Cerebellar cortex (tissue), 1 donor: ENCODE results near the gene NPTX1.
A peak's percentile ranks its signal among the peaks of the same experiment; 100 is the strongest.
"Not testable (repeated sequence)": the region's sequence is repeated elsewhere in the genome, so short reads cannot be mapped to it uniquely, and the experiment has no call there.

ENCODE experiments used
- DNase-seq: peaks from one replicate; pipeline ENCODE4 v3.0.0-alpha.2; 2015; ENCODE audit warnings: low spot score

Gene NPTX1, protein sequence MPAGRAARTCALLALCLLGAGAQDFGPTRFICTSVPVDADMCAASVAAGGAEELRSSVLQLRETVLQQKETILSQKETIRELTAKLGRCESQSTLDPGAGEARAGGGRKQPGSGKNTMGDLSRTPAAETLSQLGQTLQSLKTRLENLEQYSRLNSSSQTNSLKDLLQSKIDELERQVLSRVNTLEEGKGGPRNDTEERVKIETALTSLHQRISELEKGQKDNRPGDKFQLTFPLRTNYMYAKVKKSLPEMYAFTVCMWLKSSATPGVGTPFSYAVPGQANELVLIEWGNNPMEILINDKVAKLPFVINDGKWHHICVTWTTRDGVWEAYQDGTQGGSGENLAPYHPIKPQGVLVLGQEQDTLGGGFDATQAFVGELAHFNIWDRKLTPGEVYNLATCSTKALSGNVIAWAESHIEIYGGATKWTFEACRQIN

DNA sequence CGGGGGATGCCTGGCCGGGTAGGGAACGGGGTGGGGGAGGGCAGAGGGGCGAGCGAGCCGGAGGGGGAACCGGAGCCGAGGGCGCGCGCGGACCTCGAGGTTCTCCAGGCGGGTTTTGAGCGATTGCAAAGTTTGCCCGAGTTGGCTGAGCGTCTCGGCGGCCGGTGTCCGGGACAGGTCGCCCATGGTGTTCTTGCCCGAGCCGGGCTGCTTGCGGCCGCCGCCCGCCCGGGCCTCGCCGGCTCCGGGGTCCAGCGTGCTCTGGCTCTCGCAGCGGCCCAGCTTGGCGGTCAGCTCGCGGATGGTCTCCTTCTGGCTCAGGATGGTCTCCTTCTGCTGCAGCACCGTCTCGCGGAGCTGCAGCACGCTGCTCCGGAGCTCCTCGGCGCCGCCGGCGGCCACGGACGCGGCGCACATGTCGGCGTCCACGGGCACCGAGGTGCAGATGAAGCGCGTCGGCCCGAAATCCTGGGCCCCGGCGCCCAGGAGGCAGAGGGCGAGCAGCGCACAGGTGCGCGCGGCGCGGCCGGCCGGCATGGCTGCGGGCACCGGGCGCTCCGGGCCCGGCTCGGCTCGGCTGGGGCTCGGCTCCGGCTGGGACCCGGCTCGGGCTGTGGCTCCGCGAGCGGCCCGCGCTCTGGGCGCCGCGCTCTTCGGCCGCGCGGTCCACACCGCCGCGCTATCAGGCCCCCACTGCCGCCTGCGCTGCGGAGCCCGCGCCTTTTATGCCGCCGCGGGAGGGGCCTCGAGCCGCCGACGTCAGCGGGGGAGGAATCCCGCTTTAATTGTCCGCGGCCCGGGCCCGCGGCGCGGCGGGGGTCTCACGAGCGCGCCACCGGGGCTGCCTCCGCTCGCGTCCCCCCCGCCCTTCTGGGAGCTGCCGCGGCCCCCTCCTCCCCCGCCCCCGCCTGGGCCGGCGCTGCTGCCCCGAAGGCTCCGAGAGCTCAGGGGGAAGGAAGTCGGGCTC is at the start of gene NPTX1:
NPTX1 (minus strand) TSS at position 698 of the 967 bp plus-strand sequence; CDS start at position 537, 161 bp downstream.
- peak; percentile 61 for DNase-seq

DNA sequence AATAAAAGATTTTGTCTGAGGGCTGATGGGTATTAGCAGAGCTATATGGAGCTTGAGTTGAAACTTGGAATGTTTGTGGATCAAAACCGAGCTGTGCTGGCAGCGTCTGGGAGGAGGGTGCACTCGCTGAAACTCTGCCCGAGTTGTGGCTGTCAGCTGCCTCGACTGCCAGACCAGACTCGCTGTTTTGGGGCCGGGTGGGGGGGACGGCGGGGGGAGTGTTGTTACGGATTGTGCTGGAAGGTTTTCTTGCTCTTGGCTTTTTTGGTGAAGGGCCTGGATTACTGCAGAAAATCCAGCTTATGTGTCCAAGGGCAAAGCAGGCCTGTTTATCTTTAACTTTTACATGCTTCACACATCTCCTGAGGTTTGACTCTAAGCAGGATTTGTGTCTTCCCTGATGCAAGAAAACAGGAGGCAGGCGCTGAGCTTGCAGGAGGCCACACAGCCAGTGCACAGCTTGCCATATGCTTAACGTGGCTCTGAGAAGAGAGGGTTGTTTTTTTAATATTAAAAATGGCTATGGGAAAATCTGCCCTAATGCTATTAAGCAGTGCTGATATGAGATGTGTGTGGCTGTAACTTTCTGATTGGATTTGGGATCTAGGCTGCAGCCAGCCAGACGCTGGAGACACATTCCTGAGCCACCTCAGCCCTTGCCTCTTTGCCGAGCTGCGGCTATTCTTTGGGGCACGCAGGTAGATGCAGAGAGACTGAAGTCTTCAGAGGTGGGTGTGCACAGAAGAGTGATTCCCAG is 47.7 kb upstream of the NPTX1 start:
- DNase-seq = peak; percentile 37

- no peak for DNase-seq
Measured at GRCh38 chr17:80523054-80523744, 46.8 kb upstream of the NPTX1 start.

DNA sequence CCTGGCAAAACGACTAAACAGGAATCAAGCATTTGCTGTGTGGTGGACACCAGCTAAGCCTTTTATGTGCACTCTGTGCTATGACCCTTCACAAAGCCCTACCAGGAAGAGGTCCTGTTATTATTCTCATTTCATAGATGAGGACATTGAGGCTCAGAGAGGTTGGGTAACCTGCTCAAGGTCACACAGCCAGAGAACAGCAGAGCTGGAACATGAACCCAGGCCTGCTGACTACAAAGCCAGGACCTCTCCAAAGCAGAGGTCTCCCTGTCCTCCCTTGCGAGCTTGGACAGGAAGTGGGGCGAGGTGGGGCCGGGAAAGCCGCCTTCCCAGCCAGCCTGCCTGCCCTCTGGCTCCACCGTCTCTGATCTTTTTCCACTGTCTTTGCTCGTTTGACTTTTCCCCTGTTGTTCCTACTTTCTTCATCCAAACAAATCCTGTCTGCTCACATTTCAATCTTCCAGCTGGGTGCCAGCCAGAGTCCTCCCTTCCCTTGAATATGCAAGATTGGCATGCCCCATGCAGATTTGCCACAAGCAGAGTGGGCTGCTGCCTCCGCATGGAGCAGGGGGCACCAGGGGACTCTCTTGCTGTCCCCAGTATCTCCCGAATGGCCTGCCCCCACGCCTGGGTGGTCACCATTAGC is 44.5 kb upstream of the NPTX1 start:
- DNase-seq = no peak

DNA sequence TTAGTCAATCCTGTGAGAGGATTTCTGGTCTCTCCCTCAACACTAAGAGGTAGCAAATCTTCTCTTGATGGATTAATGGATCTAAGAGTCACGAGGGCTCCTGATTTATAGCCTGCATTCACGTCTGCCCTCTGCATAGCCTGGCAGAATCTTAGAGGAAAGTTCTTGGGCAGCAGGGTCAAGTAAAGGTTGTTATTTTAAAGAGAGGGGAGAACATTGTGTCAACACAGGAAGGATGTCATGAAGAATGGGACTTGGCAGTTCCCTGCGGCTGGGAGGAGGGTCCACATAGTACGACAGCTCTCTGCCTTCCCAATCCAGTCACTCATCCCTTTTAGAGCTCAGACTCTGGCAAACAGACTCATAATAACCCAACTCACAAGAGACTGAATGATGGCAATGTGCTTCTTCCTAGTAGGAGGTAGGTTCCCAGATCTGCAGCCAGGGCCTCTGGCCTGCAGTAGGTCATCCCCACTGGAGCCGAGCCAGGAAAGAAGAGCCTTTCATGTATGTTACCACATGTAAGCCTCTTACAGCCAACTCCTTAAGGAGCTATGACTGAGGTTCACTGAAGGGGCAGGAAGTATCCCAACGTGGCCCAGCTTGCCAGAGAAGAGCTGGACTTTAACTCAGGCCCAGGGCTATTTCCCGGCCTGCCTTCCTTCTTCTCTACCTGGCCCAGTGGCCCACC is 42.8 kb upstream of the NPTX1 start:
- no peak for DNase-seq

- no peak for DNase-seq
Measured at GRCh38 chr17:80518392-80518791, 42.0 kb upstream of the NPTX1 start.

DNA sequence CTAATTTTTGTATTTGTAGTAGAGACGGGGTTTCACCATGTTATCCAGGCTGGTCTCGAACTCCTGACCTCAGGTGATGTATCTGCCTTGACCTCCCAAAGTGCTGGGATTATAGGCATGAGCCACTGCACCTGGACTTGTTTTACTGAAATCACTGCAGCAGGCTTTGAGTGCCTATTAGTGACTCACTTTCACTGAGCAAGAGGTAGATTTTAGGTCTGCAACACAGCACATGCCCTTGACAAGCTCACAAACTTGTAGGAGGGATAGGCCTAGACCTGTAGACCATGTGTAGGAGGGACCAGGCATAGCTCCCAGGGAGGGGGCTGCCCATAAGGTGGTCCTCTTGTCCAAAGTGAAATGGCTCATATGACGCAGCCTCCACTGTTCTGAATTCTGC is 41.2 kb upstream of the NPTX1 start:
- no peak for DNase-seq

DNA sequence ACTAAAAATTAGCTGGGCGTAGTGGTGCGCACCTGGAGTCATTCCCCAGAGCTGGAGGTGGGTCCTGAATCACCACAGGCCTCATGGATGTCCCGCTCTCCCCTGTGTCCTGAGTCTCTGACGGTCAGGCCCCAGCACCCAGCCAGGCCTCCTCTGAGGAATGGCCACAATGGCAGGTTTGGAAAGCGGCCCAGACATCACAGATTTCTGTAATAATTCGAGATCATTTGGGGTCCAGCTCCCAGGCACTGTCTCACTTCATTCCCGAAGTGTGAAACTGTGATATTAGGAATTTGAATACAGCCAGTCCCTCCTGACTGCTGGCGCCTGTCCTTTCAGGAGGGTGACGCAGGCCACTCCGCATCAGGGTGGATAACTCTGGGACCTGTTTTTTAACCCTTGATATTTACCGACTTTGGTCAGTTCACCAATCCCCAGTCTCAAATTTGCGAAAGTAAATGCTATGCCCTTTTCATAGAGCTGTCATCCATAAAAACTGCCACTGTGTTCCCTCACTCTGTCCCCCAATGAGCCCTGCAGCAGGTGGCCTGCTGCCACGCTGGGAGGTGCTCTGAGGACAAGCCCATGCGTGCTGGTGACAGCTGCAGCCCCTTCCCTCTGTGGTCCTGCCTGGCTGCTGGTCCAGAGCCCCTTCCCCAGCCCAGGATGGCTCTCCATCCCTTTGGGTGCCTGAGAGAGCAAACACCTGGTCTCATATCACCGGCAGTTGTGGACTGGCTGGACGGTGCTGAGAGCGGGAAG is 39.9 kb upstream of the NPTX1 start:
- DNase-seq = no peak

DNA sequence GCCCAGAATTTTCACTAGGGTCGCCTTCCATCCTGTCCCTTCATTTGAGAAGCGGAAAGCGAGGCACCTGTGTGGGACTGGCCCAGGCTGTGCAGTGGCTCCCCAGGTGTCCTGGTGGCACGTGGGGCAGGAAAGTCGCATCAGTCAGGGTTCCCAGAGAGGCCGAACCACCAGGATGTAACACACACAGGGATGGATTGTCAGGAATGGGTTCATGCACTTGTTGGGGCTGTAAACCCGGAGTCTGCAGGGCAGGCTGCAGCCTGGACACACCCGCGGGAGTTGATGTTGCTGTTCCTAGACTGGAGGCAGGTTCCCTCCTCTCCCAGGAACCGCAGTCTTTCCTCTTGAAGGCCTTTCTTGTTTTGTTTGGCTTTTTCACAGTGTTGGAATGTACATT is 37.5 kb upstream of the NPTX1 start:
- DNase-seq = no peak

DNA sequence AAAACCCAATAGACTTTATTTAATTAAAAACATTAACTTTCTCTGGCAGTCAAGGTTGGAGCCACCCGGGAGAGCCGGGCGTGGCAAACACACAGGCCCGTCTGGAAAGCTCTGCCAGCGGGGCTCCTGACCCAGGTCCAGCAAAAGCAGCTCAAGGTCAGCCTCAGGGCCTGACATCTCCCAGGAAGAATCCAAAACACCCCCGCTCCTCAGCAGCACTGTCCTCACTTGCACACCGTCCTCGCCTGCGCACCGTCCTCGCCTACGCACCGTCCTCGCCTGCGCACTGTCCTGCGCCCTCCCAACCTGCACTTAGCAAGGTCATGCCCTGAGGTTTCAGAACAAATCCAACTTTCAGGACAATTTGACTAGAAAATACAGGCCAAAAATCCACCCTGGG is 36.8 kb upstream of the NPTX1 start:
- no peak for DNase-seq

- DNase-seq = no peak
Measured at GRCh38 chr17:80512233-80512632, 35.8 kb upstream of the NPTX1 start.

- DNase-seq = no peak
Measured at GRCh38 chr17:80511222-80512180, 35.1 kb upstream of the NPTX1 start.

DNA sequence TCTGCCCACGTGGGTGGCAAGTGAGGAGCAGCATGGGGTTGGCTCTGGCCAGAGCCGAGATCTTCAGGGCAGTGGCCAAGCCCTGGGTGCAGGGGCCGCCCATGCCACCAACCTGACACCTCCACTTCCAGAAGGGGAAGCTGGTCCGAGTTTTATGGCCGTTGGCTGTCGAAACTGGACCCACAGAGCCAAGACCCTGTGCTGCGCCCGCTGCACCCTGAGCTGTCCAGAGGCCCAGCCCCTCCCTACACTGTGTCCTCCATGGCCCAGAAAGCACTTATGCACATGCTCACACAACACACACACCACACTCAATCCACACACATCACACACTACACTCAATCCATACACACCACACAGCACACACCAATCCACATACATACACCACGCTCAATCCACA is 34.4 kb upstream of the NPTX1 start:
- no peak for DNase-seq

- DNase-seq = no peak
Measured at GRCh38 chr17:80510132-80510531, 33.7 kb upstream of the NPTX1 start.

DNA sequence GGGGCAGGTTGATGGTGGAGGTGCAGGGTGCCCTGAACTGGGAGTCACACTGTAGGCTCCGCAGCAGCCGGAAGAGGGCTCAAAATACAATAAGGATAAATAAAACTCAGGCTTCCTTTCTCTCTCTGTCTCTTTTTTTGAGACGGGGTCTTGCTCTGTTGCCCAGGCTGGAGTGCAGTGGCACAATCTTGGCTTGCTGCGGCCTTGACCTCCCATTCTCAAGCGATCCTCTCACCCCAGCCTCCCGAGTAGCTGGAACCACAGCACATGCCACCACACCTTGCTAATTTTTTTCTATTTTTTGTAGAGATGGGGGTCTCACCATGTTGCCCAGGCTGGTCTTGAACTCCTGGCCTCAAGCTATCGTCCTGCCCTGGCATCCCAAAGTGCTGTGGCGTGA is 32.9 kb upstream of the NPTX1 start:
- no peak for DNase-seq

DNA sequence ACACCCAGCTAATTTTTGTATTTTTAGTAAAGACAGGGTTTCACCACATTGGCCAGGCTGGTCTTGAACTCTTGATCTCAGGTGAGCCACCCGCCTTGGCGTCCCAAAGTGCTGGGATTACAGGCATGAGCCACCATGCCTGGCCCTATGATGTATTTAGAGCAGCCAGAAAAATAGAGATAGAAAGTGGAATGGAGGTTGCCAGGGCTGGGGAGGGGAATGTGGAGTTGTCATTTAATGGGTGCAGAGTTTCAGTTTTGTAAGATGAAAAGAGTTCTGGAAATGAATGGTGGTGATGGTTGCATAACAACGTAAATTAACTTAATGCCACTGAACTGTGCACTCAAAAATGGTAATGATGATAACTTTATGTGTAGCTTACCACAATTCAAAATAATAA is 31.6 kb upstream of the NPTX1 start:
- no peak for DNase-seq

DNA sequence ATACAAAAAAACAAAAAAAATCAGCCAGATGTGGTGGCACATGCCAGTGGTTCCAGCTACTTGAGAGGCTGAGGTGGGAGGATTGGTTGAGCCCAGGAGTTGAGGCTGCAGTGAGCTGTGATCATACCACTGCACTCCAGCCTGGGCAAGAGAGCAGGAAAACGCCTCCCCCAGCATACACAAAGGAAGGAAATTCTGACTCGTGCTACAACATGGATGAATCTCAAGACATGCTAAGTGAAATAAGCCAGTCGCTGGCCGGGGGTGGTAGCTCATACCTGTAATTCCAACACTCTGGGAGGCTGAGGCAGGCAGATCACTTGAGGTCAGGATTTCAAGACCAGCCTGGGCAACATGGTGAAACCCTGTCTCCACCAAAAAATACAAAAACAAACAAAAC is 30.8 kb upstream of the NPTX1 start:
- not testable (repeated sequence) for DNase-seq

DNA sequence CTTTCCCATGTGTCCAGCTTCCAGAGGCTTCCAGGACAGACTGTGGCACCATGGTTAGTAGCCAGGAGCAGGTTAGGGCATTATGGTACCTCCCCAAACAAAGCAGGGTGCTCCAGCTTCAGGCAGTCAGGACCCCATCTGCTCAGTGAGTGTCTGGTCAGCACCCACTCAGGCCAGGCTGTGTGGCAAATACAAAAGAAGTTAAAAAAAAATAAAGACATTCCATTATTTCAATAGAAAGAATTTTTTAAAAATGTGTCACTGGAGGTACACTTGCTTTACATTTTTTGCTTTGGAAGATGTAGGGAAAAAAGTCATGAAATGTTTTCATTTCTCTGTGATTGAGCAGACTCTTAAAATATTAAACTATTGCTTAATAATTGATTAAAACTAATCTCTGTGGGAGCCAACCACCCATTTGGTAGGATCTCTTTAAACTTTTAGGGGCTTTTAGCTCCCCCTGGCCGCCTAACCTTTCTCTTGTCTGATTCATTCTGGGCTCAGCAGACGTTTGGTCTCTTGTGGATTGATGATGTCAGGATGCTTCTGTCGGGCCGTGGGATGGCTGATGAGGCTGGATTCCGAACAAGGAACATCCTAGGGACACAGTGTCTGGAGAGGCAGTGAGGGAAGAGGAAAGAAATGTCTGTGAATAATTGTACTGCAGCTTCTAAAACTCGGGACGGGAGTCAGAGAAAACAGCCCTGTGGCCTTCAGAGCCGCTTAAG is 28.4 kb upstream of the NPTX1 start:
- no peak for DNase-seq
